ENCODE results near the gene RAP1GAP2. TPM values are rescaled to one million over a fixed set of nuclear protein-coding genes. Genes with fewer than 3 reads are reported as not detected.

Gene RAP1GAP2
- total and polyA plus RNA-seq, 2 experiments from 2014 or later: 0.74 to 3.8 TPM

DNA sequence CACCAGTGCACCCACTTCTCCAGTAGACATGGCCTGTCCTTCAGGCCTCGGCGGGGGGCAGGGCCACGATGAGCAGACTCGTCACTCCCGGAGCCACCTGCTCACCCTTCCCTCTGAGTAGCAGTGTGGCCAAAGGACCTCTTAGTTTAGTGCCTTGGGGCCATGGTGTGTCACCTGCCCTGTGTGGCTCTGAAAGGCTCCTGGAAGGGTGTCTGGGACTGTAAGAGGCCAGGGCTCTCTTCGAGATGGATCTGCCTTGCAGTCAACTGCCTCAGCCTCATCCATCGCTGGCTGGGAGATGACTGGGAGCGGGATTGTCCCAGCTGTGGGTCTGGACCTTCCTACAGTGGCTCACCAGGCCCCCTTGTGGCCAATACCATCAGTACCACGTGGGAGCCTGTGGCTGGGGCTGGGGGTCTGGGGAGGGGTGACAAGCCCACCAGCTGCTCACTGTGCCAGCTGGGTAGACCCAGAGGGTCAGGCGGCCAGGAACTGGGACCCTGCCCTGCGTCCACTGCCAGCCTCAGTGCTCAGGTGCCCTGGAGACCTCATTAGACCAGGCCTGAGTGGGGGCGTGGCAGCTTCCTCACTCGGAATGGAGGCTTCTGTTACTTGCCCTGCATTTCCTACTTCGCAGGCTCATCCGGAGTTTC lies 133.8 kb downstream of the RAP1GAP2 start:
- Histone ChIP-seq H3K79me2 (ENCODE audit: insufficient read depth) (no peaks in the 10 kb centered on the region), H3F3A (ENCODE audit: insufficient read depth) (0 out of 2 replicates have a peak, but pooled peaks cover 2% of the 10 kb centered on the region), H3K9me2 (ENCODE audit: insufficient read depth) (no peaks in the 10 kb centered on the region), H3K27ac (no peak overlapping the region), H3K9ac (no peak overlapping the region), H2AFZ (no peak overlapping the region), H3K9me3 (ENCODE audit: low read depth) (no peaks in the 10 kb centered on the region), H3K36me3 (ENCODE audit: low read depth) (no peaks in the 10 kb centered on the region), H3K4me1 (ENCODE audit: insufficient read depth) (peaks cover 4% of the 10 kb centered on the region; the same call in 1 of the 2 replicates), H4K20me1 (ENCODE audit: insufficient read depth) (no peaks in the 10 kb centered on the region), H3K4me2 (ENCODE audit: unreplicated experiment) (no peak overlapping the region), H3K4me3 (no peak overlapping the region), H3K27me3 (replicated peaks; ENCODE audit: insufficient read depth) (no peaks in the 10 kb centered on the region)
- WGBS, 2 experiments (ENCODE audit: low coverage in 1 of 2, low lambda C conversion rate in 2 of 2, missing lambda C conversion rate in 2 of 2): 52 to 62% methylated on average over 11 to 15 of the region's 15 CpGs
- no peak for TF ChIP-seq EZH2phosphoT487 (IDR thresholded peaks at IDR 0.05; ENCODE audit: insufficient read depth, low read depth)
- TF ChIP-seq EZH2 (IDR thresholded peaks at IDR 0.05; ENCODE audit: insufficient read depth, poor library complexity, severe bottlenecking): no peak
- peak; percentile 65 for DNase-seq
- in situ Hi-C loops (cut with MboI): no loop called here

DNA sequence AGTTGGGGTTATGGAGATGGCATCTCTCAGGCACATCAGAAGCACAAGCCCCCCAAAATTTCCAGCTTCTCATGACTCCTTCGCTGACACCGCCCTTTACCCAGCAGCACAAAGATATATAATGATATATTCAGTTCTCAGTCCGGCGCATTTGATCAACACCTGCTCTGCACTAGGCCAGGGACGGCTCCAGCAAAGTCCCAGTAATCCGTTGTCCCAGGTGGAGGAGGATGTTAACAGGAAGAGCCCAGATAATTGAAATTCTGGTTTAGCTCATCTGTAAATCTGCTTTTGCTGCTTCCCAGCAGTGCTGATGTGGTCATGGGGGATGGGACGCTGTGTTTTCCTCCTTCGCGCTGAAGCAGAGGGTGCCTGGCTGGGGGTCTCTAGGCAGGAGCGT lies 135.6 kb downstream of the RAP1GAP2 start:
- Histone ChIP-seq H3K9me3 (ENCODE audit: low read depth) (no peaks in the 10 kb centered on the region), H3K79me2 (ENCODE audit: insufficient read depth) (no peaks in the 10 kb centered on the region), H3K4me3 (no peak overlapping the region), H3K27me3 (replicated peaks; ENCODE audit: insufficient read depth) (no peaks in the 10 kb centered on the region), H3K27ac (no peak overlapping the region), H3F3A (ENCODE audit: insufficient read depth) (no peaks in the 10 kb centered on the region), H3K4me1 (ENCODE audit: insufficient read depth) (no peaks in the 10 kb centered on the region), H3K9ac (no peak overlapping the region), H4K20me1 (ENCODE audit: insufficient read depth) (no peaks in the 10 kb centered on the region), H2AFZ (no peak overlapping the region), H3K9me2 (ENCODE audit: insufficient read depth) (no peaks in the 10 kb centered on the region), H3K4me2 (ENCODE audit: unreplicated experiment) (no peak overlapping the region), H3K36me3 (ENCODE audit: low read depth) (no peaks in the 10 kb centered on the region)
- 79 to 83% methylated on average over 10 of the region's 10 CpGs for WGBS, 2 experiments (ENCODE audit: low coverage in 1 of 2, low lambda C conversion rate in 2 of 2, missing lambda C conversion rate in 2 of 2)
- TF ChIP-seq EZH2phosphoT487 (IDR thresholded peaks at IDR 0.05; ENCODE audit: insufficient read depth, low read depth) (no peak), EZH2 (IDR thresholded peaks at IDR 0.05; ENCODE audit: insufficient read depth, poor library complexity, severe bottlenecking) (no peak)
- no peak for DNase-seq
- in situ Hi-C loops (cut with MboI): no loop called here

DNA sequence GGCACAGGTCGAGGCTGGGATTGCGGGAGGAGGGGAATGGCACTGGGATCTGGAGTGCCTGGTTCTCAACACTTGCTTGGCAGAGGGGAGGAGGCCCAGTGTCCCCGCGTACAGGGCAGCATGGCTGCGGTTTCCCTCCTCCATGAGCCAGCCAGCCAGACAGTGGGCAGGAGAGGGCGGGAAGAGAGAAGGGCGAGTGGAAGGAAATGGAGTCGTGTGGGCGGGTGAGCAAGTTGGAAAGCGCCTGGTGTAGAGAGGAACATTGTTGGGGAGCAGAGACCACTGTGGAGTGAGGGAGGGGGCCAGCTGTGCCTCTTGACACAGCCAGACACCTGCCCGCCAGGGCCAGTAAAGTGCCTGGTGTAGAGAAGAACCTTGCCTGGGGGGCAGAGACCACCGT lies 136.7 kb downstream of the RAP1GAP2 start:
- Histone ChIP-seq H3K27ac (no peak overlapping the region), H3K4me1 (ENCODE audit: insufficient read depth) (no peaks in the 10 kb centered on the region), H2AFZ (no peak overlapping the region), H4K20me1 (ENCODE audit: insufficient read depth) (no peaks in the 10 kb centered on the region), H3K9ac (no peak overlapping the region), H3K4me2 (ENCODE audit: unreplicated experiment) (no peak overlapping the region), H3K9me3 (ENCODE audit: low read depth) (no peaks in the 10 kb centered on the region), H3K79me2 (ENCODE audit: insufficient read depth) (no peaks in the 10 kb centered on the region), H3K27me3 (replicated peaks; ENCODE audit: insufficient read depth) (no peaks in the 10 kb centered on the region), H3K36me3 (ENCODE audit: low read depth) (no peaks in the 10 kb centered on the region), H3F3A (ENCODE audit: insufficient read depth) (no peaks in the 10 kb centered on the region), H3K9me2 (ENCODE audit: insufficient read depth) (no peaks in the 10 kb centered on the region), H3K4me3 (no peak overlapping the region)
- TF ChIP-seq EZH2phosphoT487 (IDR thresholded peaks at IDR 0.05; ENCODE audit: insufficient read depth, low read depth): no peak
- TF ChIP-seq EZH2 (IDR thresholded peaks at IDR 0.05; ENCODE audit: insufficient read depth, poor library complexity, severe bottlenecking): no peak
- in situ Hi-C loops (cut with MboI): no loop called here
- 51 to 58% methylated on average over 12 of the region's 12 CpGs for WGBS, 2 experiments (ENCODE audit: low coverage in 1 of 2, low lambda C conversion rate in 2 of 2, missing lambda C conversion rate in 2 of 2)
- peak; percentile 10 for DNase-seq

DNA sequence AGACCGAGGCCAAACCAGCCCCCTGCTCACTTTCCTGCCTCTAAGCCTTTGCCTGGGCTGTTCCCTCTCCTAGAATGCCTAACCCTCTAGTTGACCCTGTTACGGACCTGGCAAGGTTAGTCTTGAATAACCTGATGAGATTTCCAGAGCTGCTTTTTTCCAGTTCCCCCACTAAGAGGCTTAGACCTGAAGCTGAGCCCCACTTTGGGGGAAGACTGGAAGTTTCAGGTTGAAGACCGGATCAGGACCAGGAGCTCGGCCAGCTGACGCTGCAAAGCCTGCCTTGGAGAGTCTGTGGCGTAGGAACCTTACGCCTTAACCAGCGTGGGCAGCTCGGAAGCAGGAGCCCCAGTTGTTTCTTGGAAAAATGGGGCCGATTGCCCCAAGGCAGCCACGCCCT lies 137.4 kb downstream of the RAP1GAP2 start:
- no peaks in the 10 kb centered on the region for H3K9me3 ChIP-seq (ENCODE audit: low read depth)
- no peaks in the 10 kb centered on the region for H3F3A ChIP-seq (ENCODE audit: insufficient read depth)
- in situ Hi-C loops (cut with MboI): no loop called here
- no peak overlapping the region for H3K27ac ChIP-seq
- H3K9ac ChIP-seq: no peak overlapping the region
- H3K4me2 ChIP-seq (ENCODE audit: unreplicated experiment): no peak overlapping the region
- H2AFZ ChIP-seq: no peak overlapping the region
- H4K20me1 ChIP-seq (ENCODE audit: insufficient read depth): no peaks in the 10 kb centered on the region
- TF ChIP-seq EZH2 (IDR thresholded peaks at IDR 0.05; ENCODE audit: insufficient read depth, poor library complexity, severe bottlenecking) (no peak), EZH2phosphoT487 (IDR thresholded peaks at IDR 0.05; ENCODE audit: insufficient read depth, low read depth) (no peak)
- no peak overlapping the region for H3K4me3 ChIP-seq
- H3K79me2 ChIP-seq (ENCODE audit: insufficient read depth): no peaks in the 10 kb centered on the region
- H3K27me3 ChIP-seq (replicated peaks; ENCODE audit: insufficient read depth): no peaks in the 10 kb centered on the region
- no peaks in the 10 kb centered on the region for H3K4me1 ChIP-seq (ENCODE audit: insufficient read depth)
- H3K36me3 ChIP-seq (ENCODE audit: low read depth): no peaks in the 10 kb centered on the region
- no peak for DNase-seq
- no peaks in the 10 kb centered on the region for H3K9me2 ChIP-seq (ENCODE audit: insufficient read depth)
- WGBS, 2 experiments (ENCODE audit: low coverage in 1 of 2, low lambda C conversion rate in 2 of 2, missing lambda C conversion rate in 2 of 2): 89 to 98% methylated on average over 11 of the region's 11 CpGs
